Uterus (tissue), 4 donors: ENCODE results near the gene KCMF1. TPM values are rescaled to one million over a fixed set of nuclear protein-coding genes. Genes with fewer than 3 reads are reported as not detected.

Source experiments
- DNase-seq, 2 donors: peaks; one replicate each; pipeline ENCODE4 v3.0.0-alpha.2; 2019 to 2020
- H3K27ac ChIP-seq, 2 donors: fragments of 200-600 bp; sonication (generic); 1 replicate in 1 of 2; 2 replicates in 1 of 2; pipeline ENCODE4 v1.5.1; 2016 to 2018
- H3K27me3 ChIP-seq, 2 donors: fragments of 200-600 bp; sonication (generic); one replicate each; pipeline ENCODE4 v1.5.1; 2018 to 2019; ENCODE audit warnings: control low read depth in 1 of 2
- H3K36me3 ChIP-seq, 2 donors: fragments of 200-600 bp; sonication (generic); one replicate each; pipeline ENCODE4 v1.5.1; 2019; ENCODE audit warnings: control low read depth in 1 of 2
- H3K4me1 ChIP-seq, 2 donors: fragments of 200-600 bp; sonication (generic); one replicate each; pipeline ENCODE4 v1.5.1; 2018 to 2019; ENCODE audit warnings: control low read depth in 1 of 2
- H3K4me3 ChIP-seq, 2 donors: fragments of 200-600 bp; sonication (generic); 1 replicate in 1 of 2; 2 replicates in 1 of 2; pipeline ENCODE4 v1.5.1; 2018 to 2019; ENCODE audit warnings: mild to moderate bottlenecking in 1 of 2
- H3K9me3 ChIP-seq, 2 donors: fragments of 200-600 bp; sonication (generic); one replicate each; pipeline ENCODE4 v1.5.1; 2019; ENCODE audit warnings: control low read depth in 1 of 2
- CTCF ChIP-seq, 4 experiments: fragments of 200-600 bp in 2 of 4; fragments of 450-650 bp in 2 of 4; sonication (generic) in 2 of 4; IDR thresholded peaks; one replicate each; pipeline ENCODE4 v1.5.1; 2016 to 2019; ENCODE audit warnings: antibody characterized with exemption in 4 of 4, mild to moderate bottlenecking in 2 of 4, moderate library complexity in 1 of 4
- POLR2A ChIP-seq, 2 donors: fragments of 450-650 bp; IDR thresholded peaks; one replicate each; pipeline ENCODE4 v1.6.1; 2016; ENCODE audit warnings: antibody characterized with exemption in 2 of 2, mild to moderate bottlenecking in 1 of 2, moderate library complexity in 1 of 2
- intact Hi-C: fragments of 100-400 bp; cut with DNase I; formaldehyde crosslinking; loops from one replicate; pipeline ENCODE4 v1.15.1; 2023; ENCODE audit warnings: low total_unique reads
- total RNA-seq, 4 donors: library from RNA; depleted of rRNA in 3 of 4; stranded (reverse); fragments of >200 nt in 3 of 4; gene quantifications; one replicate each; pipeline versions ENCODE4 v1.1.0 to v1.2.4, GENCODE V29; 2014 to 2023
- donor health status: DM: yes; HTN: yes; CAD: no.

The KCMF1 gene
- total RNA-seq, 4 donors from 2014 or later: 6.9 to 58.3 (median 35.9) TPM

- Histone ChIP-seq H3K4me1 (no peaks in the 10 kb centered on the region), H3K36me3 (no peaks in the 10 kb centered on the region), H3K27ac (peak overlapping the region; percentile 28), H3K4me3 (peak overlapping the region in 1 of 2 donors; percentile 34), H3K27me3 (no peaks in the 10 kb centered on the region), H3K9me3 (no peaks in the 10 kb centered on the region)
- intact Hi-C loops: no loop called here
- DNase-seq: peak; percentile 90
- TF ChIP-seq POLR2A (IDR thresholded peaks at IDR 0.05): peak in 1 of 2 donors; percentile 17
- peak; percentile 75 to 92 (median 90) for TF ChIP-seq CTCF (IDR thresholded peaks at IDR 0.05)
These were observed 45.1 kb upstream of the KCMF1 start for GRCh38 chr2:84925724-84926376.

- Histone ChIP-seq H3K27me3 (no peaks in the 10 kb centered on the region), H3K4me3 (no peak overlapping the region), H3K36me3 (no peaks in the 10 kb centered on the region), H3K4me1 (no peaks in the 10 kb centered on the region), H3K27ac (no peak overlapping the region), H3K9me3 (no peaks in the 10 kb centered on the region)
- TF ChIP-seq POLR2A (IDR thresholded peaks at IDR 0.05) (no peak), CTCF (IDR thresholded peaks at IDR 0.05) (no peak)
- intact Hi-C loops: no loop called here
- DNase-seq: no peak
These were observed 43.7 kb upstream of the KCMF1 start for GRCh38 chr2:84927275-84927627.

- no peaks in the 10 kb centered on the region for H3K9me3 ChIP-seq
- H3K4me1 ChIP-seq: no peaks in the 10 kb centered on the region
- intact Hi-C loops: no loop called here
- no peak overlapping the region for H3K27ac ChIP-seq
- H3K4me3 ChIP-seq: no peak overlapping the region
- no peaks in the 10 kb centered on the region for H3K36me3 ChIP-seq
- no peak for DNase-seq
- TF ChIP-seq POLR2A (IDR thresholded peaks at IDR 0.05): no peak
- TF ChIP-seq CTCF (IDR thresholded peaks at IDR 0.05): no peak
- no peaks in the 10 kb centered on the region for H3K27me3 ChIP-seq
These were observed 39.6 kb upstream of the KCMF1 start for GRCh38 chr2:84931384-84931821.

- TF ChIP-seq POLR2A (IDR thresholded peaks at IDR 0.05): no peak
- no peak for TF ChIP-seq CTCF (IDR thresholded peaks at IDR 0.05)
- Histone ChIP-seq H3K9me3 (no peaks in the 10 kb centered on the region), H3K27ac (no peak overlapping the region), H3K4me1 (no peaks in the 10 kb centered on the region), H3K4me3 (no peak overlapping the region), H3K27me3 (no peaks in the 10 kb centered on the region), H3K36me3 (no peaks in the 10 kb centered on the region)
- DNase-seq: no peak
- intact Hi-C loops: loop anchor here (5.0 kb wide), 1 partner anchor 121 kb away; no protein-coding TSS in a partner anchor
These were observed 32.6 kb upstream of the KCMF1 start for GRCh38 chr2:84938194-84938879.

GRCh38 chr2:84939426-84940087 is 31.4 kb upstream of the KCMF1 start:
- H3K27ac ChIP-seq: no peak overlapping the region
- intact Hi-C loops: loop anchor here (5.0 kb wide), 1 partner anchor 122 kb away; no protein-coding TSS in a partner anchor
- TF ChIP-seq POLR2A (IDR thresholded peaks at IDR 0.05): no peak
- TF ChIP-seq CTCF (IDR thresholded peaks at IDR 0.05): no peak

More at GRCh38 chr2:84939426-84940087, 31.4 kb upstream of the KCMF1 start:
- H3K4me3 ChIP-seq: no peak overlapping the region
- no peaks in the 10 kb centered on the region for H3K9me3 ChIP-seq
- H3K27me3 ChIP-seq: no peaks in the 10 kb centered on the region
- H3K4me1 ChIP-seq: no peaks in the 10 kb centered on the region
- no peak for DNase-seq
- no peaks in the 10 kb centered on the region for H3K36me3 ChIP-seq
